GM18868 (cell line): ENCODE data around the gene OR5W2.
"Not testable (repeated sequence)": the region's sequence is repeated elsewhere in the genome, so short reads cannot be mapped to it uniquely, and the experiment has no call there.

Source experiments
- ATAC-seq: cut with Tn5 transposase; IDR thresholded peaks from one replicate; pipeline ENCODE4 v1.9.1; 2021; ENCODE audit warnings: mild to moderate bottlenecking, moderate library complexity; ENCODE audit not compliant: unreplicated experiment

The OR5W2 gene

GRCh38 chr11:55914482-55914881 lies at the start of gene OR5W2:
Gene OR5W2, minus strand, starts transcription at chr11:55914582. Its CDS starts 0 bp downstream, at chr11:55914582.
- no peak for ATAC-seq

- ATAC-seq = no peak
Observed at GRCh38 chr11:55956521-55956920, 42.1 kb upstream of the OR5W2 start.

GRCh38 chr11:55949330-55949729 lies 34.9 kb upstream of the OR5W2 start:
- ATAC-seq = no peak

DNA sequence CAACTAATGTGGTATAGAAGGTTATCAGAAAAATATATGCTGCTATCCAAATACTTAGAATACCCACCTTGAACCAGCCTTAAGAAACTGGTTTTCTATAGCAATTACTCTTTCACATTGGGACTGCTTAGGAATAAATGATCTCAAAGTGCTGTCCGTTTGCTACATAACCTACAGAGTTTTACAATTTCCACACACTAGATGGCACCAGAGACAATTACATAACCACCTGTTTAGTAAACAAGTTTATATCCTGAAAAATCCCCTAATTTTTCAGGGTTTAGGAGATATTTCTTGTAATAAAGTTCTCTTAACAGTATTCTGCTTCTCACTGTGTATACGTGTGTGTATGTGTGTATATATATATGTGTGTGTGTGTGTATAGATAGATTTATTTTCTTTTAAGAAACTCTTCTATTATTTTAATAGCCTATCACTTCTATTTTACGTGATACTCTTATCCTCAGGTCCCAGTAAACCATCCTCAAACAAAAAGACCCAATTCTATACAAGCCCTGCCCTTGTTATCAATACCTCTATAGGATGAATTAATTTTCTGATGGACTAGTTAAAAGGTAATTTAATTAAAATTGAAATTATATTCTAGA lies 28.5 kb upstream of the OR5W2 start:
- ATAC-seq = peak; percentile 78

DNA sequence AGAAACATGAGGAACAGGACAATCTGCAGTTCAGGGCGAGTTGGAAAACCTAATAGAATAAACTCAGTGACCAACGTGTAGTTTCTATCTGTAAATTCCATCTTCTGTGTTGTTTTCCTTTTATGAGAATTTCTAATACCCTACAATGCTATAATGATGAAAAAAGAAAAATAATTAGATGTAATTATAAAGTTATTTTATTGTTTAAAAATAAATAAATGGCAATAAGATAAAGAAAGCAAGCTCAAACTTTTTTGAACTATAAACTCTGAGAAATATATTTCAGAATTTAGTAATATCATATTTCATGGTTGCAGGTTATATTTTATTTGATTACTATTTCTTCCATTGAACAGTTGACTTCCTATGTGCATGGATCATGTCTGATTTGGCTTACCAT lies 21.9 kb upstream of the OR5W2 start, which contains the start of gene OR5I1:
OR5I1 (minus strand) TSS at position 101 of the 400 bp plus-strand sequence; CDS start at position 101, 0 bp downstream.
- ATAC-seq = no peak

DNA sequence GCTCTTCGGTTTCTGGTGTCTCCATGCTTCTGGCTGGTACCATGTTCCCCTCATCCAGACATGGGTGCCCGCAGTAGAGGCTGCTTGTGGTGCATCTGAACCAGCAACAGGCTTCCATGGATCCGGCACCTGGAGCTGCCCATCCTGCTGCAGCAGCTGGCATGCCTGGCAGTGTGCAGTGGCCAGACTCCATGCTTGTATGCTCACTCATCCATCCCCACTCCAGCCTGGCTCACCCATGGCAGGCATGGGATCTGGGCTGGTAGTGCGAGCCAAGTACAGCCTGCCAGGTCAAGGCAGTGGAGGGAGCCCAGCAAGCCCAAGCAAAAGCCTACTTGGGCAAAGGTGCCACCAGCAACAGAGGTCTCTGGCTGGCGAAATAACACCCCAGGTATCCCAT lies 6.2 kb upstream of the OR5W2 start:
- ATAC-seq = no peak

GRCh38 chr11:55902308-55902707 lies 12.1 kb downstream of the OR5W2 start:
- ATAC-seq = no peak

DNA sequence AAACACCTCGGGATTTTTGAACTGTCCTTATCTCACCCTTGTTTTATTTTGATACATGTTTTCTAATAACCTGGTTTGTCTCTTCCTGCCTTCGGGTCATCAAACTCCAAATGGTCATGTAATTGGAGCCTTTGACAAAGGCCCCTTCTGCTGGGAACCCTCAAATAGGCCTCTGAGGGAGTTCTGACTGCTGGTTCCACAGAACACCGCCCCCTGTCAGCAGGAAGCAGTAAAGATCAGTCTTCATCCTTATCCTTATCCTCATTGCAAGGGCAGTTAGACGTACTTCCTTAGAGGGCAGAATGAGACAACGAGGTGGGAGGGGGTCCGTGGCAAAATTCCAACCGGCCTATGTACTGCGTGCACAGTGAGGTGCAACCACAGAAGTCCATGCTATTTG lies 19.2 kb downstream of the OR5W2 start:
- ATAC-seq = no peak

DNA sequence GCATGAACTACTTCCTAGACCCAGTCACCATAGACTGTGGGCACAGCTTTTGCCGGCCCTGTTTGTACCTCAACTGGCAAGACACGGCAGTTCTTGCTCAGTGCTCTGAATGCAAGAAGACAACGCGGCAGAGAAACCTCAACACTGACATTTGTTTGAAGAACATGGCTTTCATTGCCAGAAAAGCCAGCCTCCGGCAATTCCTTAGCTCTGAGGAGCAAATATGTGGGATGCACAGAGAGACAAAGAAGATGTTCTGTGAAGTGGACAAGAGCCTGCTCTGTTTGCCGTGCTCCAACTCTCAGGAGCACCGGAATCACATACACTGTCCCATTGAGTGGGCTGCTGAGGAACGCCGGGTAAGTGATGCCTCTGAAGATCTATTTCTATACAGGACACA lies 28.9 kb downstream of the OR5W2 start:
- ATAC-seq = not testable (repeated sequence)

- ATAC-seq = not testable (repeated sequence)
Observed at GRCh38 chr11:55884995-55885394, 29.4 kb downstream of the OR5W2 start.

DNA sequence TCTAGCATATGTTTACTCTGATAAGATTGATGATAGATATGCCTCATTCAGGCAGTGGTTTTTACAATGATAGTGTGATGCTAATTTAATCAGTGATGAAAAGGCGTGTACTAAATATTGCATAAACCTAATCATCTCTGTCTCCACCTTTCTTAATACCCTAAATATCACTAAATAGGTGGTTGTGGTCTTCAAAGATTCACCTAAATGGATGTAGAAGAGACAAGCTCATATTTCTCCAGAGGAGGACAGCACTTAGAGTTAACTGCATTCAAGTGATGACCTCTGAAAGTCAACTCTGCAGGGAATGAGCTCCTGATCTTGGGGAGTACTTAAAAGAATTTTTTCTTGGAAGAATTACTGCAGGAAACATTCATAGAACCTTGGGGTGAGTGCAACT lies 31.4 kb downstream of the OR5W2 start, which contains the start of gene TRIM51:
TRIM51 (plus strand) TSS at position 301 of the 400 bp plus-strand sequence. CDS start 2,132 bp downstream, outside the sequence.
- not testable (repeated sequence) for ATAC-seq

DNA sequence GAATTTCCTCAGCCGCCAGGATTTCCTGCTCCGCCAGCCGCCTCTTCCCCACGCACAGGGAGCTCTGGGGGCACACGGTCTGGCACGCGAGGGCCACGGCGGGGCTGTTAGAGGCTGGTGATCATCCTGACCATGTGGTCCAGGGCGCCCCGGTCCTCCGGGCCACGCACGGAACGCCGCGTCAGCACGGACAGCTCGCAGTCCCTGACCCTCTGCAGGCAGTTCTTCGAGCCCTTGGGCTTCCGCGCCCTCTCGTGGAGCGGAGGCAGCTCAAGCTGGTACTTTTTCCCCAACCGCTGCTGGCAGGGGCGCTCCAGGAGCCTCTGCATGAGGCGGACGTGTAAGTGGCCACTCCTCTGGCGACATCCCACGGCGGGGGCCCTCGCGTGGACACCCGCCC lies 41.2 kb downstream of the OR5W2 start:
- not testable (repeated sequence) for ATAC-seq

- ATAC-seq = not testable (repeated sequence)
Observed at GRCh38 chr11:55872731-55873130, 41.7 kb downstream of the OR5W2 start.

DNA sequence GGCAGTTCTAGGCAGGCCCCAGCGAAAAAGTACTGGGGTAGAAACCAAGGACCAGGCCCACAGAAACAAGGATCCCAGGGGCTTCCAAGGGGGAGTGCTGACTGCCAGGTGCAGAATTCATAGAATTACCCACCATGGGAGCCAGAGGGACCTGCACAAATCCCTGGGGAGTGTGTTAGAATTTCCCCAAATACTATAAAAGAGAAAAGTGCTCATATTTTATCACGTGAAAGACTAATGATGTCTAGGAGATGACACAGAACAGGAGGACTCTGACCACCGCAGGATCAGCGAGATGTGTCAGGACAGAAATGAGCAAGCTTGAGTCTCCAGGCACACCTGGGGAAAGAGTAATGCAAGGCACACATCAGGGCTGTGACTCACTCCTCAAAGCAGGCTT lies 47.0 kb downstream of the OR5W2 start:
- not testable (repeated sequence) for ATAC-seq
